ENCODE data around the gene RASSF4. TPM values are rescaled to one million over a fixed set of nuclear protein-coding genes. Genes with fewer than 3 reads are reported as not detected.

RASSF4 gene
- total RNA-seq, 1 experiment from 2014 or later, result 11.5 TPM

GRCh38 chr10:44914891-44915290 lies 44.7 kb upstream of the RASSF4 start:
- H3K27me3 Mint-ChIP-seq (ENCODE audit: low read depth), result peaks cover 7% of the 10 kb centered on the region
- H3K9me3 ChIP-seq (ENCODE audit: control insufficient read depth, low read depth, low read length), result no peaks in the 10 kb centered on the region
- no peak for DNase-seq

More at GRCh38 chr10:44914891-44915290, 44.7 kb upstream of the RASSF4 start:
- peaks cover 0 to 9% (median 6%) of the 10 kb centered on the region in 3 experiments; a peak in 5 of 7 replicates for H3K36me3 Mint-ChIP-seq (ENCODE audit: insufficient read depth in 1 of 3, low read depth in 3 of 3)
- Histone ChIP-seq H2AK5ac (ENCODE audit: insufficient read length, low read length) (no peak overlapping the region), H2AFZ (ENCODE audit: low read length) (no peak overlapping the region), H3K23me2 (ENCODE audit: insufficient read length, low read depth, low read length, poor library complexity, severe bottlenecking) (no peaks in the 10 kb centered on the region), H3K14ac (ENCODE audit: insufficient read depth, low read length) (no peak overlapping the region), H3K79me2 (ENCODE audit: insufficient read depth, low read length) (no peaks in the 10 kb centered on the region), H3K4me2 (ENCODE audit: insufficient read depth, insufficient read length, low read length) (no peak overlapping the region), H3K9ac (ENCODE audit: extremely low read depth, insufficient read length, low read length) (no peak overlapping the region), H3K18ac (ENCODE audit: insufficient read length, low read depth, low read length) (no peak overlapping the region), H2BK12ac (ENCODE audit: insufficient read length, low read depth, low read length) (no peak overlapping the region), H4K20me1 (ENCODE audit: control insufficient read depth, insufficient read depth, insufficient read length) (no peaks in the 10 kb centered on the region), H3K27ac (ENCODE audit: insufficient read length, low read depth, low read length) (no peak overlapping the region), H3K79me1 (ENCODE audit: insufficient read depth, low read depth, low read length, poor library complexity, severe bottlenecking) (no peaks in the 10 kb centered on the region), H3K4me1 (ENCODE audit: insufficient read depth, low read length) (no peaks in the 10 kb centered on the region), H4K8ac (replicated peaks; ENCODE audit: insufficient read length, low read depth, low read length) (no peak overlapping the region), H3K56ac (ENCODE audit: insufficient read length, low read depth, low read length) (no peak overlapping the region), H2BK5ac (ENCODE audit: insufficient read length, low read length) (no peak overlapping the region), H3K23ac (ENCODE audit: insufficient read length, low read depth, low read length) (no peak overlapping the region), H2BK15ac (ENCODE audit: low read depth, low read length) (no peak overlapping the region), H3K27me3 (ENCODE audit: insufficient read depth, low read length) (no peaks in the 10 kb centered on the region), H2BK120ac (ENCODE audit: low read depth, low read length, poor library complexity, severe bottlenecking) (no peak overlapping the region), H3K4ac (ENCODE audit: low read depth, low read length) (no peak overlapping the region), H4K91ac (ENCODE audit: insufficient read length, low read depth, low read length) (no peak overlapping the region), H2BK20ac (ENCODE audit: low read depth, low read length, poor library complexity, severe bottlenecking) (no peak overlapping the region), H4K5ac (ENCODE audit: insufficient read length, low read depth, low read length) (no peak overlapping the region), H3T11ph (ENCODE audit: low read length) (no peak overlapping the region)
- no CpG with 5 or more reads among the region's 2 CpGs for WGBS (ENCODE audit: extremely low coverage, insufficient read length, low lambda C conversion rate)
- no peak overlapping the region for H3K27ac Mint-ChIP-seq
- TF ChIP-seq CTCF (conservative IDR thresholded peaks at IDR 0.05), result no peak
- H3K9me3 Mint-ChIP-seq, result peaks cover 11 to 14% of the 10 kb centered on the region in 2 experiments
- no peak overlapping the region for H3K4me3 Mint-ChIP-seq
- peaks cover 22 to 26% of the 10 kb centered on the region in 2 experiments for H3K4me1 Mint-ChIP-seq
